Stimulated activated naive B cell treated with anti-CD40 and anti-IgM and Interleukin-4, amounts not matched to agents 10 μg/mL and 1 μg/mL and 100 μg/mL, for 72 hours (primary cell): ENCODE data around the gene TYK2.

Source experiments
- ATAC-seq, 2 donors: fragments of 150-1000 bp; cut with Tn5 transposase; replicated peaks; 2 replicates each; pipeline ENCODE4 v1.10.0; 2021; ENCODE audit warnings: moderate library complexity in 1 of 2
- DNase-seq: peaks from one replicate; pipeline ENCODE4 v3.0.0; 2021
- H3K27ac Mint-ChIP-seq: one replicate; pipeline ENCODE4 v1.8.0; 2022; ENCODE audit warnings: mild to moderate bottlenecking, mixed read lengths
- H3K27me3 Mint-ChIP-seq, 2 donors: one replicate each; pipeline ENCODE4 v1.8.0; 2022; ENCODE audit warnings: mixed read lengths in 2 of 2
- H3K36me3 Mint-ChIP-seq, 2 donors: one replicate each; pipeline ENCODE4 v1.8.0; 2022; ENCODE audit warnings: mixed read lengths in 2 of 2, mild to moderate bottlenecking in 1 of 2
- H3K4me1 Mint-ChIP-seq, 2 donors: one replicate each; pipeline ENCODE4 v1.8.0; 2022; ENCODE audit warnings: mixed read lengths in 2 of 2, mild to moderate bottlenecking in 1 of 2
- H3K4me3 Mint-ChIP-seq, 2 donors: one replicate each; pipeline ENCODE4 v1.8.0; 2022; ENCODE audit warnings: mild to moderate bottlenecking in 2 of 2, mixed read lengths in 2 of 2, moderate library complexity in 1 of 2
- H3K9me3 Mint-ChIP-seq, 2 donors: one replicate each; pipeline ENCODE4 v1.8.0; 2022; ENCODE audit warnings: mixed read lengths in 2 of 2, mild to moderate bottlenecking in 1 of 2

Gene TYK2

DNA sequence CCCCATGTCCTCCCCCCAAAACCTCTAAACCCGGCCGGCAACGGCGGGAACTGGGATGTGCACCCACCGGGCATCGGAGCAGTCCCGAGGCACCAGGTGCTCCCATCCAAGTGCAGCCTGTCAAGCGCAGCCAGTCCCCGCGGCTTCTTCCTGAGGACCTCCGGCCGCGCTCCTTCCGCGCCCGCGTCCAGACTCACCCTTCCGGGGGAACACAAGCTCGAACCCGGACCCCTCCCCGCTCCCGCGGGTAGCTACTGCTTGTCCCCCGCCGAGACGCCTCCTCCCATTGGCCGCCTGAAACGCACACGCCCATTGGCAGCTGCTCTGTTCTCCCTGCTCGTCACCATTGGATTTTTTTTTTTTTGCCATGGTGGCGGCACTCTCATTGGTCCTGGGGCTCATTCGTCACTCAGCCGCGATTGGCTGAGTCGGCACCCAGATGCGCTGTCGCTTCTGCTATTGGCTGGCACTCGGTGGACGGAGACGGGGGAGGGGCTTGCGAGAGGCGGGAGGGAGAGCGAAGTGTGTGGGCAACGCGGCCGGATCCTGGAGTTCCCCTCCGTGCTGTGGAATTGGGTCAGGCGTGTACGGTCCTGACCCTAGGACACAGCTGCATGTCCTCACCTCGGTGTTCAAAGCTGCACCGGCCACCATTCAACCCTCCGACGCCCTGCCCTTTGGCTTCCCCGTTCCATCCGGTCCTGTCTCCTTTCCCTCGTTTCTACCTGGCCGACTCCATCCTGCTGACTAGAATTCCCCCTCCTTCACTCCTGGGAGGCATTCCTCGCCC lies at the start of gene TYK2:
Gene TYK2, minus strand, starts transcription at position 260 of the 790 bp plus-strand sequence. CDS start 2,166 bp downstream, outside the sequence.
- DNase-seq (peak; percentile 98), ATAC-seq (peak; percentile 97 to 99)
- H3K9me3 Mint-ChIP-seq: no peaks in the 10 kb centered on the region
- peaks cover 17 to 41% of the 10 kb centered on the region in 2 donors for H3K4me1 Mint-ChIP-seq
- peaks cover 17 to 20% of the 10 kb centered on the region in 2 donors for H3K36me3 Mint-ChIP-seq
- peak within 1 kb of the TSS; percentile 86 to 87 for H3K4me3 Mint-ChIP-seq
- H3K27ac Mint-ChIP-seq: peak within 1 kb of the TSS; percentile 95
- H3K27me3 Mint-ChIP-seq: no peaks in the 10 kb centered on the region

DNA sequence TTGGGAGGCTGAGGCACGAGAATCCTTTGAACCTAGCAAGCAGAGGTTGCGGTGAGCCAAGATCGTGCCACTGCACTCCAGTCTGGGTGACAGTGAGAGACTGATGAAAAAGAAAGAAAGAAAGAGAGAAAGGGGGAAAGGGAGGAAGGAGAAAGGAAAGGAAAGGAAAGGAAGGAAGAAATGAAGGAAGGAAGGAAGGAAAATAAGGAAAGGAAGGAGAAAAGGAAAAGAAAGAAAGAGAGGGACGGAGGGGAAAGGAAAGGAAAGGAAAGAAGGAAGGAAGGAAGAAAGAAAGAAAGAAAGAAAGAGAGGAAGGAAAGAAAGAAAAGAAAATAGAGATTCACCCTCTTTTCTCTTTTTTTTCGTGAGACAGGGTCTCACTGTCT lies 48.6 kb upstream of the TYK2 start:
- H3K4me1 Mint-ChIP-seq: peaks cover 62 to 91% of the 10 kb centered on the region in 2 donors
- peaks cover 0 to 28% of the 10 kb centered on the region in 2 donors for H3K36me3 Mint-ChIP-seq
- ATAC-seq: no peak
- no peak for DNase-seq
- peak overlapping the region; percentile 62 for H3K27ac Mint-ChIP-seq
- peaks cover 0 to 13% of the 10 kb centered on the region in 2 donors for H3K27me3 Mint-ChIP-seq
- H3K4me3 Mint-ChIP-seq: no peak overlapping the region
- peaks cover 0 to 4% of the 10 kb centered on the region in 2 donors for H3K9me3 Mint-ChIP-seq

DNA sequence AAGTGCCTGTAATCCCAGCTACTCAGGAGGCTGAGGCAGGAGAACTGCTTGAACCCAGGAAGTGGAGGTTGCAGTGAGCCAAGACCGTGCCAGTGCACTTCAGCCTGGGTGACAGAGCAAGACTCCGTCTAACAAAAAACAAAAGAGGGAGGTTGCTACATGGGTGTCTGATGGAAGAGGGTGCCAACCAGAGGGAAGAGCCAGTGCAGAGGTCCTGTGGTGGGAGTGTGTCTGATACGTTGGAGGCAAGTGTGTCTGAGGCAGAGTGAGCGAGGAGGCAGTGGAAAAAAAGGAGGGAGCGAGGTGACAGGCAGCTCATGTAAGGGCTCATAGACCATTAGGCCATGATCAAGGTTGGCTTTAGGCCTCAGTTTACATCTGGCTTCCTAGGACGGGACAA lies 46.8 kb upstream of the TYK2 start:
- H3K36me3 Mint-ChIP-seq: peaks cover 0 to 21% of the 10 kb centered on the region in 2 donors
- H3K9me3 Mint-ChIP-seq: peaks cover 0 to 4% of the 10 kb centered on the region in 2 donors
- peaks cover 64 to 92% of the 10 kb centered on the region in 2 donors for H3K4me1 Mint-ChIP-seq
- ATAC-seq (no peak), DNase-seq (no peak)
- peak overlapping the region in 1 of 2 donors; percentile 46 for H3K4me3 Mint-ChIP-seq
- peak overlapping the region; percentile 92 for H3K27ac Mint-ChIP-seq
- H3K27me3 Mint-ChIP-seq: peaks cover 3 to 17% of the 10 kb centered on the region in 2 donors

- DNase-seq: peak; percentile 63
Observed at GRCh38 chr19:10424011-10424637, 43.8 kb upstream of the TYK2 start.

DNA sequence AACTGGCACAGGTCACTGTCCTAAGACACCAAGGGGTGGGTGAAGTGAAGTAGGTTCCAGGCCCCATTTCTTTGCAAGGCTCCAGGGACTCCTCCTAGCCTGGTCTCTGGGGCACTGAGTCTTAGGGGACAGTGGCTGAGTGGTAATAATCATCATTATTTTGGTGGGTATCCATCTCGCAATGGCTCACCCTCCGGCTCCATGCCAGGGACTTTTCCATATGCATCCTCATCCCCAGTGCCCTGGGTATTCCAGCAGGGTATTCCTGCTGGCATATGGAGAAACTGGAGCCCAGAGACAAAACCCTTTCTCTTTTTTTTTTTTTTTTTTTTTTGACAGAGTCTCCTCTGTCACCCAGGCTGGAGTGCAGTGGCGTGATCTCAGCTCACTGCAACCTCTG lies 42.5 kb upstream of the TYK2 start:
- peaks cover 0 to 4% of the 10 kb centered on the region in 2 donors for H3K9me3 Mint-ChIP-seq
- H3K27me3 Mint-ChIP-seq: peaks cover 31 to 38% of the 10 kb centered on the region in 2 donors
- peak overlapping the region; percentile 17 for H3K27ac Mint-ChIP-seq
- ATAC-seq (no peak), DNase-seq (no peak)
- no peak overlapping the region for H3K4me3 Mint-ChIP-seq
- peaks cover 59 to 90% of the 10 kb centered on the region in 2 donors for H3K4me1 Mint-ChIP-seq
- H3K36me3 Mint-ChIP-seq: peaks cover 0 to 10% of the 10 kb centered on the region in 2 donors

More at GRCh38 chr19:10424011-10424637, 43.8 kb upstream of the TYK2 start:
- H3K4me3 Mint-ChIP-seq: peak overlapping the region; percentile 72 to 83
- peaks cover 0 to 16% of the 10 kb centered on the region in 2 donors for H3K36me3 Mint-ChIP-seq
- H3K27ac Mint-ChIP-seq: peak overlapping the region; percentile 96
- H3K27me3 Mint-ChIP-seq: peaks cover 25 to 27% of the 10 kb centered on the region in 2 donors
- H3K9me3 Mint-ChIP-seq: peaks cover 0 to 4% of the 10 kb centered on the region in 2 donors
- peaks cover 62 to 91% of the 10 kb centered on the region in 2 donors for H3K4me1 Mint-ChIP-seq
- ATAC-seq: peak; percentile 12 to 17

DNA sequence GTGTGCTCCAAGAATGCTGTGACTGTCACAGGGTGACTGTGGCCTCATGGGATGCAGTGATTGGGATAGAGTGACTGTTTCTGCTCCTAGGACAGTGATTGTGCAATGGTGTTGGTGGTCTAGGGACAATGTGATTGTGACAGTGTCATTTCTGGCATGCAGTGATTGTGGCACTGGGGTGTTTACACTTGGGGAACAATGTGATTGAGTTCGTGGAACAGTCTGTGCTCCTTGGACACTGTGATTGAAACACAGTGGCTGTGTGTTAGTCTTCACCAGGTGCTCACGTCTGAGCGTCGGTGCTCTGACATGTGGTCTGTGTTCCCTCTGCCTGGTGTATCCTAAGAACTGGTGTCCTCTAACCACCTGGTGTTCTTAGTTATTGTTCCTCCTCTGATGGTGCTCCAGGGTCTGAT lies 41.7 kb upstream of the TYK2 start:
- Mint-ChIP-seq H3K27me3 (peaks cover 32 to 40% of the 10 kb centered on the region in 2 donors), H3K4me1 (peaks cover 55 to 90% of the 10 kb centered on the region in 2 donors), H3K4me3 (peak overlapping the region; percentile 79 to 86), H3K36me3 (peaks cover 0 to 6% of the 10 kb centered on the region in 2 donors), H3K27ac (no peak overlapping the region), H3K9me3 (peaks cover 0 to under 1% of the 10 kb centered on the region in 2 donors)
- DNase-seq (no peak), ATAC-seq (no peak)

GRCh38 chr19:10421240-10422045 lies 41.1 kb upstream of the TYK2 start:
- Mint-ChIP-seq H3K27ac (peak overlapping the region; percentile 43), H3K4me1 (peaks cover 60 to 92% of the 10 kb centered on the region in 2 donors), H3K9me3 (peaks cover 3% of the 10 kb centered on the region in 2 donors), H3K4me3 (peak overlapping the region; percentile 79 to 86), H3K27me3 (peaks cover 38 to 40% of the 10 kb centered on the region in 2 donors), H3K36me3 (peaks cover 2 to 8% of the 10 kb centered on the region in 2 donors)
- DNase-seq (no peak), ATAC-seq (no peak)

DNA sequence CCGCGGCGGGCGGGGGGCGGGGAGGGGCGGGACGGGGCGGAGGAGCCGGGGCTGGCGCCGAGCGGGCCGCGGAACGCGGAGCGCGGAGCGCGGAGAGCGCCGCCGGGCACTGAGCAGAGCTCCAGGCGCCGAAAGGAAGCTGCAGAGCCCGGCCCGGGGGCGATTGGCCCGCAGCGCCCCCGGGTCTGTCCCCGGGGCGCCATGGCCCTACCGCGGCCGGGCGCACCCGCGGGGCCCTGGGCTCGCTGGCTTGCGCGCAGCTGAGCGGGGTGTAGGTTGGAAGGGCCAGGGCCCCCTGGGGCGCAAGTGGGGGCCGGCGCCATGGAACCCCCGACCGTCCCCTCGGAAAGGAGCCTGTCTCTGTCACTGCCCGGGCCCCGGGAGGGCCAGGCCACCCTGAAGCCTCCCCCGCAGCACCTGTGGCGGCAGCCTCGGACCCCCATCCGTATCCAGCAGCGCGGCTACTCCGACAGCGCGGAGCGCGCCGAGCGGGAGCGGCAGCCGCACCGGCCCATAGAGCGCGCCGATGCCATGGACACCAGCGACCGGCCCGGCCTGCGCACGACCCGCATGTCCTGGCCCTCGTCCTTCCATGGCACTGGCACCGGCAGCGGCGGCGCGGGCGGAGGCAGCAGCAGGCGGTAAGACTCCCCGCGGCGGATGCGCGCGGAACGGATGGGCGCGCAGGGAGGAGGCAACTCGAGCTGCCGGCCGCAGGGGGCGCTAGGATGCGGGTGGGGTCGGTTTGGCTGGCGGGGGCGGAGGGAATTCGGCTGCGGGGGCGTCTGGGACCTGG lies 40.3 kb upstream of the TYK2 start, which contains the start of gene PDE4A:
Gene PDE4A, plus strand, starts transcription at position 95 of the 796 bp plus-strand sequence. Its CDS starts 227 bp downstream, at position 322.
- Mint-ChIP-seq H3K27ac (peak within 1 kb of the TSS; percentile 94), H3K4me1 (peaks cover 65 to 92% of the 10 kb centered on the region in 2 donors), H3K9me3 (peaks cover 3% of the 10 kb centered on the region in 2 donors), H3K36me3 (peaks cover 2 to 9% of the 10 kb centered on the region in 2 donors), H3K4me3 (peak within 1 kb of the TSS; percentile 86 to 91), H3K27me3 (peaks cover 39 to 40% of the 10 kb centered on the region in 2 donors)
- peak; percentile 64 for DNase-seq
- peak in 1 of 2 donors; percentile 0 for ATAC-seq

DNA sequence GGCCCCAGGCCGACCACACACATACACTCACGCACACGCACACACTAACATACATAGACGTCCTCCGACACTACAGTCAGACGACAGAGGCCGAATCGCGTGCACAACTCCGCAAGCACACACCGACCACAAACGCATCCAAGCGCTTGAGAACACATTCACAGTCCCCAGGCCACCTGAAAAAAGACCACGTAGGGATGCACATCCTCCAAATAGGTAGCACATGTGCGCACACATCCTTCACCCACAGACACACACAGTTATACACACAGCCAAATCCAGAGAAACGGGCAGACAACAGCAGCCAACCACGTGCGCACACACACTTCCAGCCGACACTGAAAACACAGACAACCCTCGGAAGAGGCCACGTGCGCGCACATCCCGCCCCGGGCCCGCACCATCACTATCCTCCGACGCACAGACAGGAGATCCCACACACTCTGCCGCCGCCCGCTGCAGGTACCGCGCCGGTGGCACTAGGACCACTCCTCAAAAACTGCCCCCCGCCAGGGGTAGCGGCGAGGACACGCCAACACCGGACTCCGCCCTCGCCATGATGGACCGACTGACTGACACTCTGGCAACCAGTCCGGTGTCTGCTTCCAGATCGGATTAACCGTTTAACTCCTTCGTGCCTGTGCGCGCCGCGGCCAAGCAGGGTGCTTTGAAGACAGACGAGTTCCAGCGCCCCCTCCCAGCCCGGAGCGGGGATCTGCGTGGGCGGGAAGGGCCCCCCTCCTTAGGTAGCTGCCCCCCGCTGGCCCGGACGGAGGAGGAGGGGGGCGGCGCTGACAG lies 39.5 kb upstream of the TYK2 start:
- Mint-ChIP-seq H3K36me3 (peaks cover 2 to 9% of the 10 kb centered on the region in 2 donors), H3K9me3 (peaks cover 3% of the 10 kb centered on the region in 2 donors), H3K27me3 (peaks cover 39 to 40% of the 10 kb centered on the region in 2 donors), H3K4me3 (peak overlapping the region; percentile 86 to 91), H3K27ac (peak overlapping the region; percentile 94), H3K4me1 (peaks cover 60 to 89% of the 10 kb centered on the region in 2 donors)
- peak; percentile 71 for DNase-seq
- peak; percentile 33 to 51 for ATAC-seq

GRCh38 chr19:10419200-10419645 lies 38.9 kb upstream of the TYK2 start:
- peaks cover 3% of the 10 kb centered on the region in 2 donors for H3K9me3 Mint-ChIP-seq
- peaks cover 2 to 9% of the 10 kb centered on the region in 2 donors for H3K36me3 Mint-ChIP-seq
- H3K4me1 Mint-ChIP-seq: peaks cover 56 to 83% of the 10 kb centered on the region in 2 donors
- peaks cover 39 to 40% of the 10 kb centered on the region in 2 donors for H3K27me3 Mint-ChIP-seq
- ATAC-seq: no peak
- DNase-seq: no peak
- peak overlapping the region; percentile 94 for H3K27ac Mint-ChIP-seq
- H3K4me3 Mint-ChIP-seq: peak overlapping the region; percentile 86 to 91

DNA sequence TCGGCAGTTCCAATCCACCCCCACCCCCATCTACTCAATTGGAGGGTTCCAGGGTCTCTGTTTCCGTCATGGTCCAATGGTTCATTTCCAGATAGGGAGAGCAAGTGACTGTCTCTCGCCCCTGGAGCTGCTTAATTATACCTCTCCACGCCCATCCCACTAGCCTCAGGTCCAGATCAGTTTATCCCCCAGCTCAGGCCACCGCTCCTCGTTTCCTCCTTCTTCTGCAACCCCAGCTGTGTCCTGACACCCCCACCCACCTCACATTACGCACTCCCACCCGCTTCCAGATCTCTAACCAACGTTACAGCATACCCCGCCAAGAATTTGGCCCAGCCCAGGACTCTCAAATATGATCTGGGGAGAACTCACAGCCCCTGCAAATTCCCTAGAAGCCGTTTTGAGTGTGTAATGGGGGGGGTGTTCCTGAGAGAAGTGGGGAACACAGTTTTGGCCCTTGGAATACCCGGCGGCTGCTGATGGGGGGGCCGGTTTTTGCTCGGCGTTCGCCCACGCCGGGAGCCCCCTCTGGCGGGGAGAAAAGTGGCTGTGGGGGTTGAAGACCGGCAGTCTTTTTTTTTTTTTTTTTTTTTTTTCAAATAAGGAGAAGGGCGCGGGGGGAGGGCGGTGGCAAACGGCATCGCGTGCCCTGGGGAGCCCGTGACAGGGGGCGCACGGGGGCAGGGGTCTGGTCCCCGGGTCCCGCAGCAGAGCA lies 38.3 kb upstream of the TYK2 start:
- H3K36me3 Mint-ChIP-seq: peaks cover 2 to 9% of the 10 kb centered on the region in 2 donors
- no peak for DNase-seq
- peaks cover 39 to 40% of the 10 kb centered on the region in 2 donors for H3K27me3 Mint-ChIP-seq
- peak overlapping the region; percentile 81 for H3K27ac Mint-ChIP-seq
- no peak for ATAC-seq
- peaks cover 51 to 80% of the 10 kb centered on the region in 2 donors for H3K4me1 Mint-ChIP-seq
- H3K9me3 Mint-ChIP-seq: peaks cover 3% of the 10 kb centered on the region in 2 donors
- H3K4me3 Mint-ChIP-seq: peak overlapping the region; percentile 86 to 91

- Mint-ChIP-seq H3K27me3 (peaks cover 39 to 40% of the 10 kb centered on the region in 2 donors), H3K4me1 (peaks cover 47 to 80% of the 10 kb centered on the region in 2 donors), H3K4me3 (peak overlapping the region; percentile 86 to 91), H3K36me3 (peaks cover 2 to 9% of the 10 kb centered on the region in 2 donors), H3K27ac (peak overlapping the region; percentile 63), H3K9me3 (peaks cover 3% of the 10 kb centered on the region in 2 donors)
- ATAC-seq (no peak), DNase-seq (no peak)
Observed at GRCh38 chr19:10418235-10418484, 37.8 kb upstream of the TYK2 start.
